IPS-NIHi11 (cell line): ENCODE measurements around the gene MOB3B.
A peak's percentile ranks its signal among the peaks of the same experiment; 100 is the strongest.

Source experiments
- DNase-seq: peaks from one replicate; pipeline ENCODE4 v3.0.0; 2012; ENCODE audit warnings: mixed read lengths, low spot score

The MOB3B gene

DNA sequence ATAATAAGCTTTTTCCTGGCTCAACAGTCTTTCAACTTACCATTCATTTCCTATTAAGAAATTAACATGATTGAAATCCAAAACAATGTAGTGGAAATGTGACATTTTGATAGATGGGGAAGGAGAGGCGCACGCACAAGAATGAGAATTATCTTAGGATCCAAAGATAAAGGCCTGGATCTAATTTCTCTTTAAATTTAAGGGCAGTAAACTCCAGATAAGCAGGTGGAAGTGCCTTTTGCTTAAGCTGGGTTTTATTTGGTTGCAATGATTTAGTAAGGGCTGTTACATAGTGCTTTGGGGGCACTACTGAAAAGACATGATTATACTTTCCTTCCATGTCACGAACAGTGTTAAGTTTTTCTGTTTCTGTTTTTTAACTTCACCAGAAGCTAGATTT lies 250.0 kb downstream of the MOB3B start:
- DNase-seq, result no peak

DNA sequence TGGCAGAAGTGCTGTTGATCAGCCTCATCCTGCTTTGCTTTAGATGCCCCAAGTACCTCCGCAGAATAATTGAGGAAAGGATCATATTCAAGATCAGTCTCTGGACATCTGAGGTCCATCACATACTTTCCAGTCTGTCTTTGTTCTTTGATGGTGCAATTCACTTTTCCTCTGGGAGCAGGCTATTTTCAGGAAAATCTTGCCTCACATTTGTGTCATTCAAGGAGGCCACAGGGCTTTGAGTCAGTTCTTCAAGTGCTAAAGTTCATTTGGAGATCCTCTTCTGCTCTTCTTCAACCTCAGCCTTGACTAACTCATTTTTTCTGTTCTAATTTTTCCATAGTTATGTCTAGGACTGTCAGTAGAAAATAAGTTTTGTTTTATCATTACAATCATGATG lies 251.2 kb downstream of the MOB3B start:
- no peak for DNase-seq

DNA sequence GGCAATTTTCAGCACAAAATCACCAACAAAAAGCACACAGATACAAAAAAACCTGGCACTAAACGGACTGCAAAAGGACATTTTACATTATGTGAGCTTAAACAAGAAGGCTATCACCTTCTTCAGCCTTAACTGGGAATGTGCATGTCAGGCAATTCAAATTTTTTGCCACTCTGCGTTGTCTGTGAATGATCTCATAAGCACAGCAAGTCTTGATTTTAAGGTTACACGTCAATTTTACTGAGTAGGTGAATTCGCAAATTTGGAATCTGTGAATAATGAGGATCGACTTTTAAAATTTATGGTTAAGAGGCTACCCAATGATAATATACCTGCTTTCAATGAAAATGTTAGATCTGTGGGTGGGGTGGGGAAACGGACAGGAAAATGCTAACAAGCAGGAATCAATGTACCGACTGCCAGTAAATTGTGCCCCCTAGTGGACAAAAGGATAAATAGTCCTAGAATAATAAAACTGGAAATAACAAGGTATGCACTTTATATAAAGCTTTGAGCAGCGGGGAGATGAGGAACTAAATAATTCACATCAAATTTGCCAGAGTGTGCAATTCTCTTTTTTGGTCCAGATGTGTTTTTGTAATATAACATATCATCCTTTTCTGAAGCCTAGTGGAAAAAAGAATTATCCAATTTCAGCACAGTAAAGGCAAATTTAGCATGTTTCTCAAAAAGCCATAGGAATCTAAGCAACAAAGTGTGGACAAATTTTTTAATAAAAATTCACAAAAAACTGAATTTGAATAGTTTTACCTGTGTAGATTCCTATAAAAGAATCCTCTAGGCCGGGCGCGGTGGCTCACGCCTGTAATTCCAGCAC lies 253.2 kb downstream of the MOB3B start:
- DNase-seq, result peak; percentile 62
